Smooth muscle cell (in vitro differentiated cells): ENCODE measurements around the gene CDC16. TPM values are rescaled to one million over a fixed set of nuclear protein-coding genes. Genes with fewer than 3 reads are reported as not detected.

Source experiments
- DNase-seq: peaks from one replicate; lab custom pipeline; 2025; ENCODE audit not compliant: unreplicated experiment; lab: John Stamatoyannopoulos, UW
- H2AFZ ChIP-seq: fragments of 200-600 bp; sonication (generic); 2 replicates; pipeline ENCODE4 v1.6.0; 2016; ENCODE audit warnings: antibody characterized with exemption, low read depth, mild to moderate bottlenecking
- H3F3A ChIP-seq: fragments of 200-600 bp; sonication (generic); 2 replicates; pipeline ENCODE4 v1.6.0; 2017; ENCODE audit warnings: antibody characterized with exemption, low read depth
- H3K27ac ChIP-seq: fragments of 200-600 bp; sonication (generic); 2 replicates; pipeline ENCODE4 v1.5.1; 2016; ENCODE audit warnings: low read depth, mild to moderate bottlenecking
- H3K27me3 ChIP-seq: fragments of 200-600 bp; sonication (generic); 2 replicates; pipeline ENCODE4 v1.6.1; 2016; ENCODE audit warnings: low read depth, mild to moderate bottlenecking
- H3K36me3 ChIP-seq: fragments of 200-600 bp; sonication (generic); 2 replicates; pipeline ENCODE4 v1.5.1; 2016; ENCODE audit warnings: low read depth
- H3K4me1 ChIP-seq: fragments of 200-600 bp; sonication (generic); 2 replicates; pipeline ENCODE4 v1.5.1; 2016; ENCODE audit warnings: low read depth
- H3K4me2 ChIP-seq: fragments of 200-600 bp; sonication (generic); 2 replicates; pipeline ENCODE4 v1.6.0; 2016; ENCODE audit warnings: mild to moderate bottlenecking
- H3K4me3 ChIP-seq: fragments of 200-600 bp; sonication (generic); 2 replicates; pipeline ENCODE4 v1.5.1; 2016; ENCODE audit warnings: mild to moderate bottlenecking
- H3K79me2 ChIP-seq: fragments of 200-600 bp; sonication (generic); 2 replicates; pipeline ENCODE4 v1.6.0; 2016; ENCODE audit warnings: low read depth, mild to moderate bottlenecking
- H3K9ac ChIP-seq: fragments of 200-600 bp; sonication (generic); 2 replicates; pipeline ENCODE4 v1.6.0; 2016; ENCODE audit warnings: low read depth
- H3K9me3 ChIP-seq: fragments of 200-600 bp; sonication (generic); replicated peaks from 2 replicates; pipeline ENCODE4 v1.5.1; 2016; ENCODE audit warnings: low read depth
- H4K20me1 ChIP-seq: fragments of 200-600 bp; sonication (generic); 2 replicates; pipeline ENCODE4 v1.6.0; 2016; ENCODE audit warnings: low read depth
- CTCF ChIP-seq: fragments of 200-600 bp; sonication (generic); IDR thresholded peaks from 2 replicates; pipeline ENCODE4 v1.5.1; 2017; ENCODE audit warnings: borderline replicate concordance, mild to moderate bottlenecking, antibody characterized with exemption; ENCODE audit not compliant: insufficient read depth, poor library complexity, severe bottlenecking
- WGBS: methylation state at CpG from one replicate; pipeline ENCODE4 v1.1.7; 2016; ENCODE audit warnings: low lambda C conversion rate; 5-methylcytosine and 5-hydroxymethylcytosine counted together
- polyA plus RNA-seq: library from polyadenylated mRNA; unstranded; fragments of >200 nt; fragmentation: Nextera tagmentation; extraction: Ambion mirVana; gene quantifications from 2 replicates; pipeline ENCODE4 v1.2.1, GENCODE V29; 2016
- total RNA-seq: library from RNA; depleted of rRNA; stranded (reverse); fragments of >200 nt; gene quantifications from 2 replicates; pipeline ENCODE4 v1.2.3, GENCODE V29; 2014

The CDC16 gene
- total and polyA plus RNA-seq, 2 experiments from 2014 or later: 31.5 to 43.8 TPM

DNA sequence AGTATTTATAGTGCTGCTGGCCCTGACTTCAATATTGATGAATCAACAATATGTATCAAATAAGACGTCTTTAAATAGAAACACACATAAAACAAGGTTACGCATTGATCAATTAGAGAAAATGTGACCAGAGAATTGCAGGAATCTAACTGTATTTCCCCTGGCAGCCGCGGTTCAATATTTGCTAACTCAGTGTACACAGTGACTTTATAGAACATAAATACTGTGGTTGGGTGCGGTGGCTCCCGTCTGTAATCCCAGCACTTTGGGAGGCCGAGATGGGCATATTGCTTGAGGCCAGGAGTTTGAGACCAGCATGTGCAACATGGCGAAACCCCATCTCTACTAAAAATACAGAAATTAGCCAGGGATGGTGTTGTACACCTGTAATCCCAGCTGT, 23.9 kb downstream of the CDC16 start:
- TF ChIP-seq CTCF: no peak
- H3K36me3 ChIP-seq: peaks cover 45% of the 10 kb centered on the region
- H3K4me2 ChIP-seq: no peak overlapping the region
- WGBS: 97% methylated on average over 8 of the region's 8 CpGs
- no peaks in the 10 kb centered on the region for H3K4me1 ChIP-seq
- H2AFZ ChIP-seq: no peak overlapping the region
- no peaks in the 10 kb centered on the region for H3K9me3 ChIP-seq
- no peak overlapping the region for H3K27ac ChIP-seq
- DNase-seq: no peak
- no peak overlapping the region for H3K9ac ChIP-seq
- no peaks in the 10 kb centered on the region for H3F3A ChIP-seq
- H3K4me3 ChIP-seq: no peak overlapping the region
- H4K20me1 ChIP-seq: peaks cover 7% of the 10 kb centered on the region
- no peaks in the 10 kb centered on the region for H3K79me2 ChIP-seq
- no peaks in the 10 kb centered on the region for H3K27me3 ChIP-seq

DNA sequence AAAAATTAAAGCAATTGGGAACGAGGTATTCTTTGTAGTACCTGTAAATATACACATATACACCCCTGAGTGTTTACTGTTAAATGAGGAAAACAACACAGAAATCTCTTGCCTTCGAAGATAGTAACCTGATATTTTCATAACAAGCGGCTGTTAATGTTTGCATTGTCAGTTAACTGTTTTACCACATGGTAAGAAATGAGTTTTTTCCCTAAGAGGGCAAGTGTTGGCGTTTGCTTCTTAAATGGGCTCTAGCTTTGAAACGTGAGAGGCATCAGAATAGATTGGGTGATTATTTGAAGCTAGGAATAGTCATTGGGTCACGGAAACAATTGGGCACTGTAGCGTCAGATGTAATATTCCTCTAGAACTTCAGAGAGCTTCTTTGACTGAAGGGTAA, 24.7 kb downstream of the CDC16 start:
- DNase-seq: no peak
- Histone ChIP-seq H3K4me3 (no peak overlapping the region), H3K79me2 (no peaks in the 10 kb centered on the region), H3F3A (no peaks in the 10 kb centered on the region), H3K9me3 (no peaks in the 10 kb centered on the region), H2AFZ (no peak overlapping the region), H3K36me3 (peaks cover 51% of the 10 kb centered on the region), H4K20me1 (peaks cover 7% of the 10 kb centered on the region), H3K9ac (no peak overlapping the region), H3K27ac (no peak overlapping the region), H3K4me1 (no peaks in the 10 kb centered on the region), H3K4me2 (no peak overlapping the region), H3K27me3 (no peaks in the 10 kb centered on the region)
- no peak for TF ChIP-seq CTCF
- 96% methylated on average over 7 of the region's 7 CpGs for WGBS

GRCh38 chr13:114259974-114260373, 25.3 kb downstream of the CDC16 start:
- Histone ChIP-seq H3K9ac (no peak overlapping the region), H3K27me3 (no peaks in the 10 kb centered on the region), H3K27ac (no peak overlapping the region), H3F3A (no peaks in the 10 kb centered on the region), H3K4me2 (no peak overlapping the region), H3K4me1 (no peaks in the 10 kb centered on the region), H2AFZ (no peak overlapping the region), H3K79me2 (no peaks in the 10 kb centered on the region), H3K9me3 (no peaks in the 10 kb centered on the region), H3K4me3 (no peak overlapping the region), H4K20me1 (peaks cover 2% of the 10 kb centered on the region), H3K36me3 (peaks cover 52% of the 10 kb centered on the region)
- TF ChIP-seq CTCF: no peak
- DNase-seq: no peak
- 95% methylated on average over 4 of the region's 4 CpGs for WGBS

- H3K4me2 ChIP-seq: no peak overlapping the region
- 92% methylated on average over 3 of the region's 3 CpGs for WGBS
- H3K36me3 ChIP-seq: peaks cover 57% of the 10 kb centered on the region
- H3K27me3 ChIP-seq: no peaks in the 10 kb centered on the region
- no peaks in the 10 kb centered on the region for H3K79me2 ChIP-seq
- DNase-seq: no peak
- H4K20me1 ChIP-seq: no peaks in the 10 kb centered on the region
- H3K4me3 ChIP-seq: no peak overlapping the region
- H3K27ac ChIP-seq: no peak overlapping the region
- TF ChIP-seq CTCF: no peak
- H3K9me3 ChIP-seq: no peaks in the 10 kb centered on the region
- no peak overlapping the region for H2AFZ ChIP-seq
- H3F3A ChIP-seq: no peaks in the 10 kb centered on the region
- no peak overlapping the region for H3K9ac ChIP-seq
- no peaks in the 10 kb centered on the region for H3K4me1 ChIP-seq
Observed at GRCh38 chr13:114260814-114261213, 26.1 kb downstream of the CDC16 start.
